Right atrium auricular region (tissue), 2 donors: ENCODE results near the gene SLC35E4. TPM values are rescaled to one million over a fixed set of nuclear protein-coding genes. Genes with fewer than 3 reads are reported as not detected.

Experiments
- DNase-seq: peaks from one replicate; pipeline ENCODE4 v3.0.0-alpha.2; 2019; ENCODE audit warnings: low spot score
- H3K27ac ChIP-seq, 2 donors: fragments of 200-600 bp; sonication (generic); 1 replicate in 1 of 2; 2 replicates in 1 of 2; pipeline ENCODE4 v1.5.1; 2016 to 2019
- H3K27me3 ChIP-seq, 2 donors: fragments of 200-600 bp; sonication (generic); one replicate each; pipeline versions ENCODE4 v1.5.1 to v1.6.0; 2017 to 2019
- H3K36me3 ChIP-seq: fragments of 200-600 bp; sonication (generic); one replicate; pipeline ENCODE4 v1.5.1; 2016
- H3K4me1 ChIP-seq, 2 donors: fragments of 200-600 bp; sonication (generic); one replicate each; pipeline versions ENCODE4 v1.5.1 to v1.6.0; 2017 to 2019
- H3K4me3 ChIP-seq, 2 donors: fragments of 200-600 bp; sonication (generic); 1 replicate in 1 of 2; 2 replicates in 1 of 2; pipeline ENCODE4 v1.5.1; 2017 to 2019; ENCODE audit warnings: mild to moderate bottlenecking in 1 of 2, moderate library complexity in 1 of 2
- H3K9me3 ChIP-seq, 2 donors: fragments of 200-600 bp; sonication (generic); one replicate each; pipeline ENCODE4 v1.5.1; 2019
- CTCF ChIP-seq, 2 donors: fragments of 200-600 bp; sonication (generic); IDR thresholded peaks; one replicate each; pipeline ENCODE4 v1.5.1; 2019; ENCODE audit warnings: antibody characterized with exemption in 2 of 2
- total RNA-seq, 2 donors: library from RNA; depleted of rRNA; stranded (reverse); fragments of >200 nt; gene quantifications; one replicate each; pipeline ENCODE4 v1.1.0, GENCODE V29; 2016

The SLC35E4 gene
- total RNA-seq, 2 donors from 2014 or later: 4.0 to 9.1 TPM

GRCh38 chr22:30596886-30597285 lies 38.7 kb upstream of the SLC35E4 start:
- H3K36me3 ChIP-seq: no peaks in the 10 kb centered on the region
- H3K27me3 ChIP-seq: no peaks in the 10 kb centered on the region
- H3K4me1 ChIP-seq: peaks cover 0 to 5% of the 10 kb centered on the region in 2 donors
- no peak overlapping the region for H3K4me3 ChIP-seq
- no peak for DNase-seq
- TF ChIP-seq CTCF (IDR thresholded peaks at IDR 0.05): no peak
- no peaks in the 10 kb centered on the region for H3K9me3 ChIP-seq
- H3K27ac ChIP-seq: no peak overlapping the region

- H3K27ac ChIP-seq: no peak overlapping the region
- no peak overlapping the region for H3K4me3 ChIP-seq
- H3K4me1 ChIP-seq: no peaks in the 10 kb centered on the region
- no peaks in the 10 kb centered on the region for H3K9me3 ChIP-seq
- H3K27me3 ChIP-seq: no peaks in the 10 kb centered on the region
- H3K36me3 ChIP-seq: no peaks in the 10 kb centered on the region
- TF ChIP-seq CTCF (IDR thresholded peaks at IDR 0.05): no peak
- no peak for DNase-seq
Measured at GRCh38 chr22:30598986-30599385, 36.6 kb upstream of the SLC35E4 start.

- Histone ChIP-seq H3K4me3 (no peak overlapping the region), H3K27me3 (no peaks in the 10 kb centered on the region), H3K27ac (no peak overlapping the region), H3K9me3 (no peaks in the 10 kb centered on the region), H3K36me3 (no peaks in the 10 kb centered on the region), H3K4me1 (peaks cover 0 to 5% of the 10 kb centered on the region in 2 donors)
- no peak for DNase-seq
- TF ChIP-seq CTCF (IDR thresholded peaks at IDR 0.05): no peak
Measured at GRCh38 chr22:30600921-30601320, 34.7 kb upstream of the SLC35E4 start.

- no peaks in the 10 kb centered on the region for H3K27me3 ChIP-seq
- peaks cover 0 to 11% of the 10 kb centered on the region in 2 donors for H3K4me1 ChIP-seq
- no peaks in the 10 kb centered on the region for H3K9me3 ChIP-seq
- no peak overlapping the region for H3K4me3 ChIP-seq
- TF ChIP-seq CTCF (IDR thresholded peaks at IDR 0.05): no peak
- DNase-seq: no peak
- no peaks in the 10 kb centered on the region for H3K36me3 ChIP-seq
- no peak overlapping the region for H3K27ac ChIP-seq
Measured at GRCh38 chr22:30601464-30601863, 34.1 kb upstream of the SLC35E4 start.

GRCh38 chr22:30602049-30602448 lies 33.5 kb upstream of the SLC35E4 start:
- peak in 1 of 2 donors; percentile 20 for TF ChIP-seq CTCF (IDR thresholded peaks at IDR 0.05)
- Histone ChIP-seq H3K27ac (no peak overlapping the region), H3K9me3 (no peaks in the 10 kb centered on the region), H3K27me3 (no peaks in the 10 kb centered on the region), H3K4me3 (no peak overlapping the region), H3K36me3 (no peaks in the 10 kb centered on the region), H3K4me1 (peaks cover 0 to 11% of the 10 kb centered on the region in 2 donors)
- DNase-seq: no peak

- Histone ChIP-seq H3K4me1 (peaks cover 0 to 28% of the 10 kb centered on the region in 2 donors), H3K27ac (no peak overlapping the region), H3K36me3 (no peaks in the 10 kb centered on the region), H3K27me3 (no peaks in the 10 kb centered on the region), H3K4me3 (no peak overlapping the region), H3K9me3 (no peaks in the 10 kb centered on the region)
- no peak for DNase-seq
- TF ChIP-seq CTCF (IDR thresholded peaks at IDR 0.05): no peak
Measured at GRCh38 chr22:30603801-30604200, 31.8 kb upstream of the SLC35E4 start.
